ENCODE measurements around the gene ZFPL1.

GRCh38 chr11:65136515-65137096 lies 52.6 kb downstream of the ZFPL1 start:
- TF ChIP-seq POLR2A (IDR thresholded peaks at IDR 0.05) (no peak), POLR2AphosphoS5 (IDR thresholded peaks at IDR 0.05) (no peak)
- TF ChIP-seq, protein P1, sequence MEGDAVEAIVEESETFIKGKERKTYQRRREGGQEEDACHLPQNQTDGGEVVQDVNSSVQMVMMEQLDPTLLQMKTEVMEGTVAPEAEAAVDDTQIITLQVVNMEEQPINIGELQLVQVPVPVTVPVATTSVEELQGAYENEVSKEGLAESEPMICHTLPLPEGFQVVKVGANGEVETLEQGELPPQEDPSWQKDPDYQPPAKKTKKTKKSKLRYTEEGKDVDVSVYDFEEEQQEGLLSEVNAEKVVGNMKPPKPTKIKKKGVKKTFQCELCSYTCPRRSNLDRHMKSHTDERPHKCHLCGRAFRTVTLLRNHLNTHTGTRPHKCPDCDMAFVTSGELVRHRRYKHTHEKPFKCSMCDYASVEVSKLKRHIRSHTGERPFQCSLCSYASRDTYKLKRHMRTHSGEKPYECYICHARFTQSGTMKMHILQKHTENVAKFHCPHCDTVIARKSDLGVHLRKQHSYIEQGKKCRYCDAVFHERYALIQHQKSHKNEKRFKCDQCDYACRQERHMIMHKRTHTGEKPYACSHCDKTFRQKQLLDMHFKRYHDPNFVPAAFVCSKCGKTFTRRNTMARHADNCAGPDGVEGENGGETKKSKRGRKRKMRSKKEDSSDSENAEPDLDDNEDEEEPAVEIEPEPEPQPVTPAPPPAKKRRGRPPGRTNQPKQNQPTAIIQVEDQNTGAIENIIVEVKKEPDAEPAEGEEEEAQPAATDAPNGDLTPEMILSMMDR (IDR thresholded peaks at IDR 0.05) = no peak
